Activated CD4-positive, alpha-beta memory T cell treated with anti-CD3 and anti-CD28 coated beads for 36 hours (primary cell): ENCODE results near the gene GNAI3. TPM values are rescaled to one million over a fixed set of nuclear protein-coding genes. Genes with fewer than 3 reads are reported as not detected.

Source experiments
- total RNA-seq, 2 experiments: library from RNA; stranded (reverse); gene quantifications; one replicate each; pipeline ENCODE4 v1.2.3, GENCODE V29; 2021

GNAI3 gene
- total RNA-seq, 2 experiments from 2014 or later, result 9.2 to 9.9 TPM

Other genes with a start within 250 kb of the GNAI3 start
- gene MYBPHL, start 241.6 kb upstream of the GNAI3 start, total RNA-seq, result not detected
- gene SORT1, start 150.7 kb upstream of the GNAI3 start, total RNA-seq, result under 1 TPM; 0.31 to 0.51 TPM
- gene PSMA5, start 122.2 kb upstream of the GNAI3 start, total RNA-seq, result 100 to 1,000 TPM; 217 to 218 TPM
- gene SYPL2, start 82.1 kb upstream of the GNAI3 start, total RNA-seq, result not detected
- gene ATXN7L2, start 64.7 kb upstream of the GNAI3 start, total RNA-seq, result 10 to 100 TPM; 10.7 to 11.1 TPM
- 1 to 10 TPM; 6.6 to 8.7 TPM for gene CYB561D1, start 54.5 kb upstream of the GNAI3 start, total RNA-seq
- 1 to 10 TPM; 1.8 to 2.2 TPM for gene AMIGO1, start 38.9 kb upstream of the GNAI3 start, total RNA-seq
- under 1 TPM in 1 of 2 experiments, not detected in 1; 0.15 TPM for gene GPR61, start 8.7 kb upstream of the GNAI3 start, total RNA-seq
- under 1 TPM; 0.29 to 0.31 TPM for gene GNAT2, start 71.0 kb downstream of the GNAI3 start, total RNA-seq
- 10 to 100 TPM; 79.1 to 93.3 TPM for gene AMPD2, start 71.2 kb downstream of the GNAI3 start, total RNA-seq
- 10 to 100 TPM in 1 of 2 experiments, 1 to 10 TPM in 1; 8.2 to 12.0 TPM for gene GSTM4, start 107.5 kb downstream of the GNAI3 start, total RNA-seq
- gene GSTM2, start 119.4 kb downstream of the GNAI3 start, total RNA-seq, result 10 to 100 TPM in 1 of 2 experiments, 1 to 10 TPM in 1; 8.2 to 11.9 TPM
- under 1 TPM in 1 of 2 experiments, not detected in 1; 0.22 TPM for gene GSTM1, start 139.2 kb downstream of the GNAI3 start, total RNA-seq
- not detected for gene GSTM5, start 163.6 kb downstream of the GNAI3 start, total RNA-seq
- 1 to 10 TPM; 1.6 to 2.1 TPM for gene GSTM3, start 192.4 kb downstream of the GNAI3 start, total RNA-seq
- not detected for gene EPS8L3, start 215.3 kb downstream of the GNAI3 start, total RNA-seq